Stimulated activated CD4-positive, alpha-beta T cell treated with anti-CD3 and anti-CD28 coated beads, Interleukin-2, amount 100 ng/mL, for 4 hours (primary cell): ENCODE measurements around the gene OPCML.

ENCODE experiments used
- DNase-seq: peaks from one replicate; pipeline ENCODE4 v3.0.0-alpha.2; 2020; ENCODE audit warnings: low read depth

The OPCML gene

GRCh38 chr11:132892876-132893275 is 639.4 kb downstream of the OPCML start:
- no peak for DNase-seq

- no peak for DNase-seq
Measured at GRCh38 chr11:132888226-132888625, 644.1 kb downstream of the OPCML start.

- DNase-seq: no peak
Measured at GRCh38 chr11:132886335-132886734, 646.0 kb downstream of the OPCML start.

- no peak for DNase-seq
Measured at GRCh38 chr11:132883241-132883640, 649.1 kb downstream of the OPCML start.

- no peak for DNase-seq
Measured at GRCh38 chr11:132881622-132882021, 650.7 kb downstream of the OPCML start.

GRCh38 chr11:132878111-132878510 is 654.2 kb downstream of the OPCML start:
- no peak for DNase-seq

- no peak for DNase-seq
Measured at GRCh38 chr11:132876705-132877104, 655.6 kb downstream of the OPCML start.

- DNase-seq: no peak
Measured at GRCh38 chr11:132876239-132876638, 656.1 kb downstream of the OPCML start.

GRCh38 chr11:132874638-132875037 is 657.7 kb downstream of the OPCML start:
- no peak for DNase-seq

GRCh38 chr11:132873841-132874240 is 658.5 kb downstream of the OPCML start:
- DNase-seq: no peak

GRCh38 chr11:132872211-132872610 is 660.1 kb downstream of the OPCML start:
- DNase-seq: no peak

- DNase-seq: no peak
Measured at GRCh38 chr11:132866783-132867545, 665.3 kb downstream of the OPCML start.

- no peak for DNase-seq
Measured at GRCh38 chr11:132865623-132866022, 666.7 kb downstream of the OPCML start.

GRCh38 chr11:132864811-132865576 is 667.3 kb downstream of the OPCML start:
- no peak for DNase-seq

- DNase-seq: no peak
Measured at GRCh38 chr11:132862933-132863332, 669.4 kb downstream of the OPCML start.

GRCh38 chr11:132862137-132862536 is 670.2 kb downstream of the OPCML start:
- no peak for DNase-seq

- no peak for DNase-seq
Measured at GRCh38 chr11:132859306-132859705, 673.0 kb downstream of the OPCML start.

- no peak for DNase-seq
Measured at GRCh38 chr11:132858223-132858622, 674.1 kb downstream of the OPCML start.

GRCh38 chr11:132856032-132856431 is 676.3 kb downstream of the OPCML start:
- DNase-seq: no peak

- no peak for DNase-seq
Measured at GRCh38 chr11:132855516-132855915, 676.8 kb downstream of the OPCML start.

- DNase-seq: no peak
Measured at GRCh38 chr11:132853886-132854285, 678.4 kb downstream of the OPCML start.

GRCh38 chr11:132852361-132852760 is 679.9 kb downstream of the OPCML start:
- no peak for DNase-seq

- no peak for DNase-seq
Measured at GRCh38 chr11:132851247-132851646, 681.1 kb downstream of the OPCML start.
